Ovary (tissue), 9 donors: Measurements from ENCODE around the gene SORD. TPM values are rescaled to one million over a fixed set of nuclear protein-coding genes. Genes with fewer than 3 reads are reported as not detected.
"Not testable (repeated sequence)": the region's sequence is repeated elsewhere in the genome, so short reads cannot be mapped to it uniquely, and the experiment has no call there.

Source experiments
- DNase-seq, 5 donors: peaks; one replicate each; pipeline ENCODE4 v3.0.0-alpha.2; 2019 to 2020
- H3K27ac ChIP-seq, 2 donors: fragments of 200-600 bp; one replicate each; pipeline versions ENCODE4 v1.5.1 to v1.8.0; 2019 to 2022
- H3K27me3 ChIP-seq: fragments of 200-600 bp; one replicate; pipeline ENCODE4 v1.8.0; 2022
- H3K36me3 ChIP-seq: fragments of 200-600 bp; sonication (generic); one replicate; pipeline ENCODE4 v1.5.1; 2019
- H3K4me1 ChIP-seq: one replicate; pipeline ENCODE4 v1.8.1; 2013; ENCODE audit warnings: mild to moderate bottlenecking, moderate library complexity; ENCODE audit not compliant: insufficient read depth
- H3K4me3 ChIP-seq: fragments of 200-600 bp; sonication (generic); one replicate; pipeline ENCODE4 v1.5.1; 2017
- H3K9me3 ChIP-seq, 2 donors: fragments of 200-600 bp in 1 of 2; sonication (generic) in 1 of 2; one replicate each; pipeline versions ENCODE4 v1.5.1 to v1.8.1; 2013 to 2019; ENCODE audit warnings: mild to moderate bottlenecking in 1 of 2, moderate library complexity in 1 of 2
- CTCF ChIP-seq, 3 donors: fragments of 450-650 bp in 2 of 3; fragments of 200-600 bp in 1 of 3; IDR thresholded peaks; one replicate each; pipeline versions ENCODE4 v1.5.1 to v1.8.0; 2016 to 2022; ENCODE audit warnings: antibody characterized with exemption in 3 of 3, mild to moderate bottlenecking in 1 of 3
- EP300 ChIP-seq: sonication (generic); formaldehyde crosslinking; IDR thresholded peaks from one replicate; pipeline ENCODE4 v1.6.1; 2017; ENCODE audit warnings: antibody characterized with exemption
- POLR2A ChIP-seq: fragments of 450-650 bp; IDR thresholded peaks from one replicate; pipeline ENCODE4 v1.6.1; 2017; ENCODE audit warnings: antibody characterized with exemption, mild to moderate bottlenecking, moderate library complexity
- WGBS, 3 donors: extraction: QIAGEN DNeasy Blood & Tissue Kit in 1 of 3; methylation state at CpG; one replicate each; pipeline versions ENCODE4 v1.1.5 to v1.1.7; 2013 to 2017; 5-methylcytosine and 5-hydroxymethylcytosine counted together
- intact Hi-C, 4 donors: fragments of 100-400 bp; cut with DNase I; formaldehyde crosslinking; loops; one replicate each; pipeline versions ENCODE4 v1.11.0 to v1.15.1; 2022 to 2023
- polyA plus RNA-seq, 2 donors: library from polyadenylated mRNA; stranded (reverse); fragments of 200-250 nt in 1 of 2; fragments of 350-450 nt in 1 of 2; fragmentation: Illumina TruSeq in 1 of 2; extraction: RNeasy Lipid Tissue Mini Kit (QIAGEN cat#74804) in 1 of 2; gene quantifications; one replicate each; pipeline ENCODE4 v1.2.3, GENCODE V29; 2013 to 2014
- total RNA-seq, 7 donors: library from RNA; depleted of rRNA in 2 of 7; stranded (reverse); fragments of >200 nt in 2 of 7; fragmentation: NEBNext Ultra II Directional in 3 of 7; extraction: Animal tissue kit (Norgen Biotek cat#: 25700) in 3 of 7; gene quantifications; one replicate each; pipeline versions ENCODE4 v1.1.0 to v1.2.4, GENCODE V29; 2016 to 2023
- donor health status: DM: no; HTN: no; CAD: no; lungs with moderate emphysema.
- donor health status: DM: no; HTN: no; CAD: no.
- donor health status: Bipolar disorder and iron deficiency.
- donor health status: DM: yes; HTN: yes; CAD: no.
- donor health status: DM: no; HTN: no; CAD: no.
- donor health status: DM: yes; HTN: yes; CAD: no.

Gene SORD
- total and polyA plus RNA-seq, 9 donors: 3.9 to 25.0 (median 8.3) TPM

- Histone ChIP-seq H3K4me3 (no peak overlapping the region), H3K27ac (no peak overlapping the region), H3K27me3 (no peaks in the 10 kb centered on the region), H3K4me1 (no peaks in the 10 kb centered on the region), H3K36me3 (no peaks in the 10 kb centered on the region), H3K9me3 (no peaks in the 10 kb centered on the region)
- intact Hi-C loops: no loop called here
- 51 to 59% (median 56%) methylated on average over 7 of the region's 7 CpGs for WGBS, 3 donors
- peak in 1 of 5 donors; percentile 9 for DNase-seq
- TF ChIP-seq CTCF (IDR thresholded peaks at IDR 0.05) (no peak), EP300 (no peak), POLR2A (no peak)
Measured at GRCh38 chr15:45100884-45101625, 78.1 kb downstream of the SORD start.

- TF ChIP-seq POLR2A (no peak), EP300 (no peak)
- Histone ChIP-seq H3K36me3 (no peaks in the 10 kb centered on the region), H3K9me3 (no peaks in the 10 kb centered on the region), H3K4me1 (no peaks in the 10 kb centered on the region), H3K4me3 (no peak overlapping the region), H3K27me3 (no peaks in the 10 kb centered on the region), H3K27ac (no peak overlapping the region)
- intact Hi-C loops: no loop called here
- DNase-seq: peak in 1 of 5 donors; percentile 7
- WGBS, 3 donors: 91 to 95% (median 91%) methylated on average over 12 of the region's 12 CpGs
Measured at GRCh38 chr15:45101749-45102148, 78.8 kb downstream of the SORD start.

- WGBS, 3 donors: 89 to 92% (median 90%) methylated on average over 6 of the region's 6 CpGs
Measured at GRCh38 chr15:45102226-45102625, 79.2 kb downstream of the SORD start.

GRCh38 chr15:45104170-45104569 lies 81.2 kb downstream of the SORD start:
- intact Hi-C loops, H3K9me3 ChIP-seq, DNase-seq, H3K4me3 ChIP-seq, H3K36me3 ChIP-seq, H3K4me1 ChIP-seq, H3K27ac ChIP-seq, H3K27me3 ChIP-seq: not testable (repeated sequence)
- WGBS, 3 donors: 76 to 87% (median 80%) methylated on average over 9 of the region's 9 CpGs

More at GRCh38 chr15:45102226-45102625, 79.2 kb downstream of the SORD start:
- DNase-seq: peak in 1 of 5 donors; percentile 8
- H3K4me1 ChIP-seq: no peaks in the 10 kb centered on the region
- intact Hi-C loops: no loop called here
- no peaks in the 10 kb centered on the region for H3K27me3 ChIP-seq
- H3K27ac ChIP-seq: no peak overlapping the region
- no peak overlapping the region for H3K4me3 ChIP-seq
- H3K36me3 ChIP-seq: no peaks in the 10 kb centered on the region
- H3K9me3 ChIP-seq: no peaks in the 10 kb centered on the region
- TF ChIP-seq POLR2A (no peak), CTCF (IDR thresholded peaks at IDR 0.05) (no peak), EP300 (no peak)

GRCh38 chr15:45105586-45105985 lies 82.6 kb downstream of the SORD start:
- TF ChIP-seq CTCF (IDR thresholded peaks at IDR 0.05) (no peak), POLR2A (no peak)
- Histone ChIP-seq H3K27me3 (no peaks in the 10 kb centered on the region), H3K4me3 (no peak overlapping the region), H3K27ac (no peak overlapping the region), H3K9me3 (no peaks in the 10 kb centered on the region), H3K4me1 (no peaks in the 10 kb centered on the region), H3K36me3 (no peaks in the 10 kb centered on the region)
- no peak for DNase-seq
- WGBS, 3 donors: 87 to 92% (median 91%) methylated on average over 11 of the region's 11 CpGs
- intact Hi-C loops: no loop called here
